ENCODE results near the gene GRPEL2. TPM values are rescaled to one million over a fixed set of nuclear protein-coding genes. Genes with fewer than 3 reads are reported as not detected.

Gene GRPEL2
- total and polyA plus RNA-seq, 2 experiments from 2014 or later: 20.2 to 62.2 TPM

GRCh38 chr5:149363358-149363757 lies 18.1 kb downstream of the GRPEL2 start (continued):
- no peak for TF ChIP-seq CTCF (conservative IDR thresholded peaks at IDR 0.05; ENCODE audit: low read depth in 2 of 2)

- Histone ChIP-seq H3K79me2 (replicated peaks; ENCODE audit: insufficient read depth) (0 out of 2 replicates have a peak, but pooled peaks cover 4% of the 10 kb centered on the region), H3F3A (replicated peaks; ENCODE audit: low read depth) (no peaks in the 10 kb centered on the region), H3K4me1 (ENCODE audit: insufficient read depth) (no peaks in the 10 kb centered on the region), H4K20me1 (replicated peaks; ENCODE audit: insufficient read depth) (no peaks in the 10 kb centered on the region), H3K27ac (ENCODE audit: low read depth) (no peak overlapping the region), H3K36me3 (ENCODE audit: insufficient read depth) (no peaks in the 10 kb centered on the region), H3K4me3 (no peak overlapping the region), H3K27me3 (ENCODE audit: insufficient read depth) (no peaks in the 10 kb centered on the region), H3K9me2 (ENCODE audit: insufficient read depth) (no peaks in the 10 kb centered on the region), H3K4me2 (no peak overlapping the region), H2AFZ (no peak overlapping the region)
- no peak overlapping the region for H3K4me3 Mint-ChIP-seq
- H3K9me3 Mint-ChIP-seq: no peaks in the 10 kb centered on the region
- ATAC-seq: no peak
- no peak overlapping the region for H3K27ac Mint-ChIP-seq
- peaks cover 16% of the 10 kb centered on the region for H3K4me1 Mint-ChIP-seq
- H3K27me3 Mint-ChIP-seq (ENCODE audit: insufficient read depth, low read depth, poor library complexity): peaks cover 9% of the 10 kb centered on the region
- no peak for DNase-seq (ENCODE audit: low spot score)
- TF ChIP-seq ETS1 (IDR thresholded peaks at IDR 0.05): no peak
- TF ChIP-seq POLR2AphosphoS5 (IDR thresholded peaks at IDR 0.05; ENCODE audit: low read depth): no peak
- peak in 1 of 2 experiments; percentile 14; a peak in 1 of 4 replicates for TF ChIP-seq CTCF (conservative IDR thresholded peaks at IDR 0.05; ENCODE audit: low read depth in 2 of 2)
- no peak for TF ChIP-seq REST (IDR thresholded peaks at IDR 0.05; ENCODE audit: unreplicated experiment)
- no peak for TF ChIP-seq EZH2 (IDR thresholded peaks at IDR 0.05; ENCODE audit: low read depth, unreplicated experiment)
- peaks cover 4% of the 10 kb centered on the region; the same call in 2 of the 3 replicates for H3K36me3 Mint-ChIP-seq (ENCODE audit: low read depth)
Measured at GRCh38 chr5:149363936-149364335, 18.6 kb downstream of the GRPEL2 start.
